Measurements from ENCODE around the gene ADGRL4.

DNA sequence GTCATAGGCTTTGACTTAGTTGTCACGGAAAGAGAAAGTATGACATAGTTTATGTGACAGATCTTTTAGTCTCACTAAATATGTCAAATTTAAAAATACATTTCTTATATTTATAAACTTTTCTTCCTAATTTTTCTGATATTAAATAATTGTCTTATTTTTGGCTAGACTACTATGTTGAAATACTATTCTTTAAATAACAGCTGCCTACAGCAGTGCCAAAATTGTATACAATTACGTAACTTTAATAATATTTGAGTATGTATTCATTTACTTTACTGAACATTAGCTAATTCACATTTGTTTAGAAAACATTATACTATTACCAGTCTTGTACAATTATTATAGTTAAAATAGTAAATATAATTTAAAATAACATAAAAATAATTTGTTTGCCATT is 137.4 kb downstream of the ADGRL4 start:
- TF ChIP-seq, protein P1, sequence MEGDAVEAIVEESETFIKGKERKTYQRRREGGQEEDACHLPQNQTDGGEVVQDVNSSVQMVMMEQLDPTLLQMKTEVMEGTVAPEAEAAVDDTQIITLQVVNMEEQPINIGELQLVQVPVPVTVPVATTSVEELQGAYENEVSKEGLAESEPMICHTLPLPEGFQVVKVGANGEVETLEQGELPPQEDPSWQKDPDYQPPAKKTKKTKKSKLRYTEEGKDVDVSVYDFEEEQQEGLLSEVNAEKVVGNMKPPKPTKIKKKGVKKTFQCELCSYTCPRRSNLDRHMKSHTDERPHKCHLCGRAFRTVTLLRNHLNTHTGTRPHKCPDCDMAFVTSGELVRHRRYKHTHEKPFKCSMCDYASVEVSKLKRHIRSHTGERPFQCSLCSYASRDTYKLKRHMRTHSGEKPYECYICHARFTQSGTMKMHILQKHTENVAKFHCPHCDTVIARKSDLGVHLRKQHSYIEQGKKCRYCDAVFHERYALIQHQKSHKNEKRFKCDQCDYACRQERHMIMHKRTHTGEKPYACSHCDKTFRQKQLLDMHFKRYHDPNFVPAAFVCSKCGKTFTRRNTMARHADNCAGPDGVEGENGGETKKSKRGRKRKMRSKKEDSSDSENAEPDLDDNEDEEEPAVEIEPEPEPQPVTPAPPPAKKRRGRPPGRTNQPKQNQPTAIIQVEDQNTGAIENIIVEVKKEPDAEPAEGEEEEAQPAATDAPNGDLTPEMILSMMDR (IDR thresholded peaks at IDR 0.05; ENCODE audit: insufficient read depth, low read length, poor library complexity, severe bottlenecking) = no peak
- TF ChIP-seq EZH2phosphoT487 (conservative IDR thresholded peaks at IDR 0.05; ENCODE audit: low read length) = no peak
